HG02973 (cell line): ENCODE results near the gene RNF150.

ENCODE experiments used
- ATAC-seq: cut with Tn5 transposase; IDR thresholded peaks from one replicate; pipeline ENCODE4 v1.9.1; 2021; ENCODE audit warnings: moderate library complexity; ENCODE audit not compliant: unreplicated experiment

Gene RNF150

DNA sequence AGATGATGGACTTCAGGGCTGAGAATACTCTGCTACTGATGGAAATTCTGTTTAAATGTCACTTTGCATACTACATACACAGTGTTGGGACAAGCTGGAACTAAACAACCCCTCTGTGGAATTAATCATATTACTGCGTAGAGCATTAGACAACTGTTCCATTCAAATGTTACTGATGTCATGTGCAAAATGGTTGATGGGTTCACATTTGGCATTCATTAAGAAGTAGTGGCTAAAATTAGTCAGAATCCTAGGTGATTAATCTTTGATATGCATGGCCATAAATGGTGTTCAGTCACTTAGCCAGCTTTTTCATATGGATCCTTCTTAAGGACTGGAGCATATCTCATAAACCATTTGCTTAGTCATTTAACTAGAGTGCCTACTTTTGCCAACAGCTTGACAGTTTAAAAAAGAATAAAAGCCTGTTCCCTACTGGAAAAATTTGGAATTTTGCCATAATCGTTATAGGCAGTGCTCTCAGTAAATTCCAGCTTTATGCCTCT lies 105.2 kb downstream of the RNF150 start:
- no peak for ATAC-seq

DNA sequence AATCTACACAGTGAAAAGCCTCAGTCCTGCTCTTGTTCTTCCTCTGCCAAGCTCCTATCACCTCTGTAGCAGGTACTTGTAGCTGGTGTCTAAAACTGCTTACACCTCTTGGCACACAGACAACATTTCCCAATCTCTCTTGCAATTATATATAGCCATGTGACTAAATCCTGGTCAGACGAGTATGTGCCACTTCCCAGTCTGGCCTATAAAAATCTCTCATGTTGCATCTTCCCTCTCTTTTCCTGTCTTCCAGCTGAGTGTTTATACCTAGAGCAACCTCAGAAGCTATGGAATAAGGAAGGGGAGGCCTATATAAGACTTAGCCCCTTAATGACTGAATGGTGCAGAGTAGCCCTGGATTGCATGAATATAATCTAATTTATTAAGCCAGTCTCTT lies 105.8 kb downstream of the RNF150 start:
- no peak for ATAC-seq

DNA sequence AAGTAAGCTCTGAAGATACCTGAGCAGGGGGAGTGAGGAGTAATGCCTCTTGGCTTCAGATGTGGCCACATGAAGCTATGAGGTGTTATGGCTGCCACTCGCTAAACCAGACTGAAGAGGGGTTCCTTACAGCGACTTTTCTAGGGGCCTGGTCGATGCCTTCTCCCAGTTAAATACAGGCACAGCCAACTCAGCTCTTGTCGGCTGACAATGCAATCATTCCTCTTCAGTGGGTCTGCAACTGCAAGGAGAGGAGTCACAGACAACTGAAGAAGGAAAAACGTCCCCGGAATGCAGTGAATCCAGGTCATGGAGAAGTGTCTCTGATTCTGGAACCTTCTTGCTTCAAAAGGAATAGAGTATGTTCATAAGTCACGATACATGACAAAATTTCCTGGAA lies 106.4 kb downstream of the RNF150 start:
- no peak for ATAC-seq

DNA sequence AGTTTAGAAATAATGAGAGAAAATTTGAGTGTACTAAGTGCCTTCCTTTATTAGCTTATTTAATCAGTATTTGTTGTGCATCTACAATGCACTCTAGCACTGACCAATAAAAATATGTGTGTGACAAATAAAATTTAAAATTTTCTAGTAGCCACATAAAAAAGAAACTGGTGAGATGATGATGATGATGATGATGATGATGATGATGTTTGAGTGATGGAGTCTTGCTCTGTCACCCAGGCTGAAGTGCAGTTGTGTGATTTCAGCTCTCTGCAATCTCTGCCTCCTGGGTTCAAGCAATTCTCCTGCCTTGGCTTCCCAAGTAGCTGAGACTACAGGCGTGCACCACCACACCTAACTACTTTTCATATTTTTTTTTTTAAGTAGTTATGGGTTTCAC lies 110.2 kb downstream of the RNF150 start:
- no peak for ATAC-seq

DNA sequence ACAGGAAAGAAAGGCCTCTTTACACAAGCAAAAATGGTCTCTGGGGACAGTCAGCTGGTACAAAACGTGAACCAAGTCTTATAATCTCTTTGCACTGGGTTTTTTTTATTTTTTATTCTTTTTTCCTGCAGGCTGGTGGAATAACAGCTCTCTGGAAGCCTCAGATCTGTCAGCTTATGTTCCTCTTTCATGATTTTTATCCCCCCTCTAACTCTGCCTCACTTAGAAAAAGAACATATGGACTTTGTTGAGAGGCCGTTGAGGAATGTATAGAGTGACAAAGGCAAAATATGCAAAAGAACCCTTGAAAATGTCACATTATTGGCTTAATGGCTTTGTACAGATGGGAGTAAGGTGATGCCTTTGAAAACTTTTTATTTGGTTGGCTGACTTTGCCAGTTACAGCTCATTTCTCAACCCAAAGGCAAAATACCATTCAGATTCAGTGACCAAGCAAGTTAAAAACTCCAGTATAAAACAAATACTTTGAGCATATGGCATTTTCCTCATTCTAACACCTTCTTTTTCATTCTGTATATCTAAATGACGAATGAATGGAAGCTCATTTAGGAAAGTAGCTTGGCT lies 111.1 kb downstream of the RNF150 start:
- ATAC-seq = no peak

DNA sequence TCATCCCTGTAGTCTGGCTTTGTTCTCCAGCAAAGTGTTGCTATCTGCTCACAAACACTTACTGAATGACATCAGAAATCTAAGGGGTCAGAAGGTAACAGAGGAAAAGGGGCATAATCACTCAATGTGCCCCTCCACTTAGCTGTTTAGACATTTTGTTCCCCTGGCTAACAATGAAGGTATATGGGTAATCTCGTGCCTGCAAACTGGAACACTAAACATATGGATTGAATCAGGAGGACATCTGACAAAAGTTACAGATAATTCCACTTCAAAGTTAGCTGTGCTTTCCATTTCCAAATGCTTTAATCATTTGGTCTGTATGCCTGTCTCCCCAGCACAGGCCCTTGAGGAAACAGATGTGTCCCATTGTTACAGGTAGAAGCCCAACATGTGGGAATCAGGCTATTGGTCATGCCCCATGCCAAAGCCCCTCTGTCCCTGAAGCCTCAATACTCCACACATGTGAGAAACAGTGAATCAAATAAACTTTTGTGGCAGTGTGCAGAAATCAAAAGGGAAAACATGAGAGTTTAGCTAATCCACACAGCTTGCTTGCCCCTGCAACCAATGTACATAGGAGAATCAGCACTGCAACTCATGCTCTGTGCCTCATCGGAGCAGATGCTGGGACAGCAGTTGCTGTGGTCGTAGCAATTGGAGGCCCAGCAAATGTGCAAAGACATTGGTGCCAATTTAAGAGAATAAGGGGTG lies 111.7 kb downstream of the RNF150 start:
- ATAC-seq = no peak

DNA sequence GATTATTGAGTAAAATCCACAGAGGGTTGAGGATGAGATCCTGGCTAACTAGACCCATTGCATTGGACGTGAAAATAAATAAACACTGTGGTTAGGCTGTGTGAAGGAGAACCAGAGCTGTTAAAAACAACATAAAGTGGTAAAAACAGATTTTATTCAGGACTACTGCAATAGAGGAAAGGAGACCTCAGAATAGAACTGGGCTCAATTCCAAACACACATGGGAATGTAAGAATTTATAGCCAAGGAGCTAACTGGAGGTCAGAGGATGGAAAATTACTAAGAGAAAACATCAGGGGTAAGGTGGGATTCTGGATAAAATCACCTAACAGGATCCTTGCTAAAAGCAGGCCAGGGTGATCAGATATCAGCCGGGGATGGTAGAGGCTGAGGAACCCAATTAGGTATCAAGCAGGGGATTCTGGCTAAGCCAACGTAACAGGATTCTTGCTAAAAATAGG lies 112.4 kb downstream of the RNF150 start:
- ATAC-seq = no peak

DNA sequence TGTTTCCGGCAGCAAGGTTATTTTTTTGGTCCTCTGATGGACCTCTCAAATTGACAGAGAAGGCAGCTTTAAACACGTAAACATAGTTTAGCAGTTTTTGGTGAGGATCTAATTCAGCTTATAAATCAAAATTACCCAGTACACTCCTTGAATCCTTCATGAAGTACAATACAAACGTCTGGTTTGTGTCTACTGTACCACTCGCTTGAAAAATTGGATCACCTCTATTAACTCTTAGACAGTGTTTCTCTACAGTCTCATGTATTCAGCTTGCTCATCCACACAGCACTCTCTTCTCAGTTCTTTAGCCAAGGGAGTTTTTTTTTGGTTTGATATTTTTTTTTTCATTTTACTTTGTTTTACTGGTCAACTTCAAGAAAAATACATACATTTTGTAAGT lies 113.5 kb downstream of the RNF150 start:
- no peak for ATAC-seq

DNA sequence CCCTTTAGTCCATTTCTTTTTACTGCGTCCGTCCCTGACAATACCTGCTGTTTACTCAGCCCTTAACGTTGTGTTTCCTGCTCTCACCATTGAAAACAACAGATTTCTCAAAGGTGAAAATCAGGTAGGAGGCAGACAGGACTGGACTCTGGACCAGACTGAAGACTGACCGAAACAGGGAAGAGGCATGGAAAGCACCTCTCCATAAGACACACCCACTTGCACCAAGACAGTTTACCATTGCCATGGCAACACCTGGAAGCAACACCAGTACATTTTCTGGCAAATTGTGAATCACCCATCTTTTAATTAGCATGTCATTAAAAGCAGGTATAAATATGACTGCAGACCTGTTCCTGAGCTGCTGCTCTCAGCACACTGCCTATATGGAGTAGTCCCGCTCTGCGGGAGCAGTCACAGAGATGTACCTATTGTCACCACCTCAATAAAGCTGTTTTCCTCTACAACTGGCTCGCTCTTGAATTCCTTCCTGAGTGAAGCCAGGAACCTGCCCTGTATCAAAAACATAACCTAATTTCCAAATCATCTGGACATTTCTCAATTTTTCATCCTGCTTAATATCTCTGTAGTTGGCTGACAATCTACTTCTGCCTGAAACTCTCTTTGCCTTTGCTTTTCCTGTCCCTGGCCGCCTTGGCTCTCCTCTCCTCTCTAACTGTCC lies 117.0 kb downstream of the RNF150 start:
- no peak for ATAC-seq

DNA sequence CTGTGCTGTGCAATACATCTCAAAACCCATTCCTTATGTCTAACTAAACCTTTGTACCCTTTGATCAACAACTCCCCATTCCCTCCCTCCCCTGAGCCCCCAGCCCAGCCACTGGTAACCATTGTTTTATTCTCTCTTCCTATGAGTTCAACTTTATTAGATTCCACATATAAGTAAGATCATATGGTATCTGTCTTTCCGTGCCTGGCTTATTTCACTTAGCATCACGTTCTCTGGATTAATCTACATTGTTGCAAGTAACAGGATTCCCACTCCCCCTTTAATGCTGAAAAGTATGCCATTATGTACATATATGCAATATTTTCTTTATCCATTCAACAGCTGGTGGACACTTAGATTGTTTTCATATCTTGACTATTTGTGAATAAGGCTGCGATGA lies 119.4 kb downstream of the RNF150 start:
- ATAC-seq = no peak

DNA sequence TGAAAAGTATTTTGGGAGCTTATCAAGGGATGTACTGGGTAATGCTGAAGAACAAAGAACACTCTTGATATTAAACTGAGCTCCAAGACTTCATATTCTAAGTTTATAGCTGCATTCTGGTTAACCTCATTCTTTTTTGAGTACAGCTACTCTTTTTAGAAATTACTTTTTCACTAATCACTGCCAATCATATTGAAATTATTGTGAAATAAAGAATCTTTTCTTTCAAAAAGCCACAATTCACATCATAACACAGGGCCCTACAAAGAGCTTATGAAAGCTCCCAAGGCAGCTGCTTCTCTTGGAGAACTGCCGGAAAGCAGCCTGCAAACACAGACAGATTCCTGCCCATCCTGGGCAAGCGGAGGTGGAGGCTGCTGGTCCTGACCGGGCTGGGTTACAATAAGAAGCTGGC lies 121.4 kb downstream of the RNF150 start:
- no peak for ATAC-seq

DNA sequence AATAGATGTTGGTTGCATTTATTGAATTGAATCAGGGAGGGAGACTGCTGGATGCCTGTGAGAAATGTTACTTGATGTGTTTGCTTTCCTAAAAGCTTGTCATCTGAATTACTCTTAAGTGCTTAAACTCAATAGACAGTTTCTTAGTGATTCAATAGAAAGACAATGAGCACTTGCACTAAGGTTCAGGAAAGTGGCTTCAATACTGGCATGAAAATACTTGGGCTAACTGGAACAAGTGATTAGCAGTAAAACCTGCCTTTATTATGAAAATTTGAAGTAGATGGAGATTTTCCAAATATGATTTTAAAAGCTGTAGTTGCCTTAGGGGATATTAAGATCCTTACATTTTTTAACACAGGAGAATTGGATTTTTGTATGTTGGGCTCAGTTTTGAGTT lies 123.3 kb downstream of the RNF150 start:
- ATAC-seq = no peak

DNA sequence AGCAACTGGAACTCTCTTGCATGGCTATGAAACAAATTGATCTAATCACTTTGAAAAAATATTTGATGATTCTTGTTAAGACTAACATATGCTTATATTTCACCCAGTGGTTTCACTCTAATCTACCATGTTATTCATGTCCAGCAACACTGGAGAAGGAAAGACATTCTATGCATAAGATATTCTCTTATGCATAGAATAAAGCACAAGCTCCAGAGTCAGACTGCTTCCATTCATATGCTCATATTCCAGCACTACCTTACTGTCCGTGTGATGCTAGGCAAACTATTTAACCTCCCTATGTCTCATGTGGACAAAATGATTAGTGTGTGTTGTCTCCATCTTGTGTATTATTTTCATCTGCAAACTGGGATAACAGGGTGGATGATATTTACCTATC lies 124.1 kb downstream of the RNF150 start:
- no peak for ATAC-seq

DNA sequence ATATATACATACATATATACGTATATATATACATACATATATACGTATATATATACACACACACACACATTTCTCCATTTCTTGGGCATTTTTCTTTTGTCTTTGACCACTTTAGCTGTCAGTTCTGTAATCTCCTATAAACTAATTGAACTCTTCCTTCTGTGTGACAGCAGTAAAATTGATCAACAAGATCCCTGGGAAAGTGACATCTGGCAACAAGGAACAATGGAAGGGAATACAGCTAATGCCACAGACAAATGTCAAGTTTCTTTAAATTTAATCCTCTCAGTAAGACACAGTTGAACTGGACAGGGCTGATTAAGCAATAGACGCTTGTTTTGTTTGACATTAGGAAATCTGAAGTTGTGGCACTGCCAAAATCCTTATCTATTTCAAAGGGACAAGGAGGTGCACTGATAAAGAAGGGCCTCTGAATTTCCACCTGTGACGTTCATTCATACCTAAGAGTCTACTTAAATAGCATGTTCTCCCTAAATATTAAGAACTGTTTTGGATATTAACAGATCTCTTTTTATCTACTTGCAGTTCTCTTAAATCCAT lies 126.9 kb downstream of the RNF150 start:
- ATAC-seq = no peak

DNA sequence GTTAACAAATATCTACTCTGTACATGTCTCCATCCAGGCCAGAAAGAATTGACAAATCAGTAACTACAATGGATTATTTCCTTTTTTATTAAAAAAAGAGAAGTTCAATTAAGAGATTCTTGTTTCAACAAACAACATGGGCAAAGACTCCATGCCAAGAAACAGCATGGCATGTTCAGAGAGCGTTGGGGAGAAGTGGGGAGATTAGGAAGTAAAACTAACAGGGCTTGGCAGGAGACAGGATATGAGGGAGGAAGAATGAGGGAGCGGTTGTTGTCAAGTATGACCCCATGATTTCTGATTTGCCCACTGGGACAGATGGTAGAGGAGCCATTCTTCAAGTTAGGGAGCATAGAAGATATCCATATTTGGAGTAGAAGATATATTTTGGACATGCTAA lies 128.4 kb downstream of the RNF150 start:
- ATAC-seq = no peak

DNA sequence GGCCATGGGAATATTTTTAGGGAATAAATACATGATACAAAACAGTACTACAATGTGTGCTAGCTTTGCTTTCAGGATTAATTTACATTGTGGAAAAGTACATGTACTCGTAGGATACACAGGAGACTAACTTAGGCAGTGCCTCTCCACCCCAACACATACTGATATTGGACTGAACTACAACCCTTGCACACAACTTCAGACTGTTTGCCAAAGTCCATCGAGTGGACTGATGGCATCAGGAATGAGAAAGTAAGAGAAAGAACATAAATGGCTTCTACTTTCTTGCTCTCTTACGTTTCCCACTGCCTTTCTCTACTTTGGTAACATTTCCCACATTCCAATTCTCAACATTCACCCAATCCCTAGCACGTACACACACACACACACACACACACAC lies 130.1 kb downstream of the RNF150 start:
- ATAC-seq = no peak

DNA sequence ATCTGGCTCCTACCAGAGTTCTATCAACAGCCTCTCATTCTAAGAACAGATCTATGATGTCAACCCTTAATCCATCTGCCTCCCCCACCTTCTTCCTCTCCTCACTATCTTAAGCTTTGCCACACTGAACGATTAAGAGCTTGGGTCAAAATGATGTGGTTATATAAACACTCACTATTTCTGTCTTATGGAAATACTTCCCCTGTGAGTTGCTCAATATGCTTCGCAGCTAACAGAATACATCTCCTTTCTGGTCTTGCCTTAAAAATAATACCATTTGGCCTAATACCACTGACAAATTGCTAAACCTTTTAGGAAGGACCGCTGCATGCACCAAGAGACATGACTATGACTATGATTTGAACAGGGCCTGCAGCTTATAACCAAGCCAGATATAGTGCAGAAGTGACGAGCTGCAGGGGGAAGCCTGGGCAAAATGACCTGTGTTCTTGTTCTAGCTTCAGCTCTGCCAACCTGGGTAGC lies 130.9 kb downstream of the RNF150 start:
- ATAC-seq = no peak

DNA sequence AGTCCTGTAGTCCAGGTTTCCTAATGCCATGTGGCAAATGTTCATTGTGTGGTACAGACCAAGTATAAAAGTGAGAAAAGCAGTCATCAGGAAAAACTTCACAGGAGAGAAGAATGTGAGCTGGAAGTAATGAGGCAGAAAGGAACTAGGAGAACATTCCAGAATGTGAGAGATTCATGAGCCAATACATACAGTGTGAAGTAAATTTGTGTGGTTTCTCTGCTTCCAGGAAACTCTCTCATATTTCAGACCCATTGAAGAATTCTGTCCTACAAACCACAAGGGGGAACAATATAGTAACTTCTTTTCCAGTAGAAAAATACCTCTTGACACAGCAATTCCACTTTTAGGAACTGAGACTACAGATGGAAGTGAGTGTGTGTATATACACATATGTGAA lies 136.5 kb downstream of the RNF150 start:
- ATAC-seq = no peak

DNA sequence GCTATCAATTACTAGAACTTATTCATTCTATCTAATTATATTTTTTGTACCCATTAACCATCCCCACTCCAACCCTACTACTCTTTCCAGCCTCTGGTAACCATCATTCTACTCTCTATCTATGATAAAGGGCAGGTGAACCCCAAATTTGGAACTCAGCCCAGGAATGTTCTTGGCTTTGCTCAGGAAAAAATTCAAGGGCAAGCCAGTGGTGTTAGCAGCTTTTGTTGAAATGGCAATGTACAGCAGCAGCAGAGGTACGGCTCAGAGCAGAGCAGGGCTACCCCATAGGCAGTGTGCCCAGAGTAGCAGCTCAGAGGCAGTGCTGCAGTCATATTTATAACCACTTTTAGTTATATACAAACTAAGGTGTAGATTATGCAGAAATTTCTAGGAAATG lies 138.2 kb downstream of the RNF150 start:
- ATAC-seq = no peak

DNA sequence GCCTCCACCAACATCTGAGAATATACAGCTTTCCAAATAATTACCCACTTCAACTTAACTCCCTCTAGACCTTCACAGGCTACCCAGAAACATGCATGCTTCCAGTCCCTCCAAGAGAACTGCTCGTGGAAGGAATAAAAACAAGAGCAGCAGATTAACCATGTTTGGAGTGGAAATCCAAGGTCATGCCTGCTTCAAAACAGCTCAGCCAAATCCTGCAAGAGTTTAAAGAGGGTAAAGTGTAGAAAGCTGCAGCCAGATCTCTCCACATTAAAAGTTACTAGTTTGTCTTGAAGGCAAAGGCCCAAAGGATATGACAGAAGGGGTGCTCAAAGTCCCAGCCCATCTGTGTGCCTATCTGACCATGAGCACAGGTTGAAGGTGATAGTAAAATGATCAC lies 139.3 kb downstream of the RNF150 start:
- no peak for ATAC-seq

DNA sequence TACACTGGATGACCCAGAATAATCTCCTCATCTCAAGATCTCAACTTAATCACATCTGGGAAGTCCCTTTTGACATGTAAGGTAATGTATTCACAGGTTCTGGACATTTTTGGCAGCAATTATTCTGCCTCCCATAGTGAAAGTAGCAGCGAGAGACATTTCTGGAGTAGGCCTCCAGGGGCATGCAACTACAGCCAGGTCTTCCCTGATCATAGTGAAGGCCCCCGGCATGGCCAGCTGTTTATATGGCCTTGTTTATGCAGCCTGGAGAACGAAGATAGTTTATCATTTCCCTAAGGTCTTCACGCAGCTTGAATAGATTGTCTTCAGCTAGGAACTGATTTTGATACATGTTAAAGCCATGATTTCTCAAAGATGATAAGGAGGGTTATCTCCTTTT lies 139.9 kb downstream of the RNF150 start:
- no peak for ATAC-seq

DNA sequence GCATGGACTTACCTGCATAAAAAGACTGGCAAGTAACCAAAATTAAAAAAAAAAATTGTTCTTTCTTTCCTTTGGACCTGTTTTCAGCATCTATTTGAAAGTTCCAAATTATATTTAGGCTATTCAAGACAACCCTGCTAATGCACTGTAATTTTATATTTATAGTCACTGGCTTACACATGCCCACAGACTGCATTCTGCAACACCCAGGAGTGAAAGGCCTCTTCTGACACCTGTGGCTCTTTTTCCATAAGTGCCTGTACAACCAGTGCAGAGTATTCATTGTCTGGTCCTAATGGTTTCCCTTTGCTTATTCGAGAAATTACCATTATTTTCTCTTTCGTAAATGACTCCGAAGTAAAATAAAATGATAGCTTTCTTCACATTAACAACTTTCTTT lies 143.3 kb downstream of the RNF150 start:
- ATAC-seq = no peak
